WI38 (cell line): ENCODE measurements around the gene DNAJA3.

ENCODE experiments used
- H3K4me3 ChIP-seq: 2 replicates; pipeline ENCODE4 v1.5.1; 2011; ENCODE audit warnings: low read depth, mild to moderate bottlenecking, control low read depth, low read length
- CTCF ChIP-seq: IDR thresholded peaks from 2 replicates; pipeline ENCODE4 v1.5.1; 2012; ENCODE audit warnings: low read depth, mild to moderate bottlenecking, control low read depth, low read length

The DNAJA3 gene

GRCh38 chr16:4450931-4451519 is 25.4 kb downstream of the DNAJA3 start:
- no peak for TF ChIP-seq CTCF

GRCh38 chr16:4452674-4453073 is 27.0 kb downstream of the DNAJA3 start:
- TF ChIP-seq CTCF, result no peak
- H3K4me3 ChIP-seq, result no peak overlapping the region

More at GRCh38 chr16:4450931-4451519, 25.4 kb downstream of the DNAJA3 start:
- H3K4me3 ChIP-seq, result no peak overlapping the region

GRCh38 chr16:4454623-4455022 is 29.0 kb downstream of the DNAJA3 start:
- no peak for TF ChIP-seq CTCF
- H3K4me3 ChIP-seq, result no peak overlapping the region

GRCh38 chr16:4455081-4455480 is 29.4 kb downstream of the DNAJA3 start:
- H3K4me3 ChIP-seq, result no peak overlapping the region
- TF ChIP-seq CTCF, result no peak

DNA sequence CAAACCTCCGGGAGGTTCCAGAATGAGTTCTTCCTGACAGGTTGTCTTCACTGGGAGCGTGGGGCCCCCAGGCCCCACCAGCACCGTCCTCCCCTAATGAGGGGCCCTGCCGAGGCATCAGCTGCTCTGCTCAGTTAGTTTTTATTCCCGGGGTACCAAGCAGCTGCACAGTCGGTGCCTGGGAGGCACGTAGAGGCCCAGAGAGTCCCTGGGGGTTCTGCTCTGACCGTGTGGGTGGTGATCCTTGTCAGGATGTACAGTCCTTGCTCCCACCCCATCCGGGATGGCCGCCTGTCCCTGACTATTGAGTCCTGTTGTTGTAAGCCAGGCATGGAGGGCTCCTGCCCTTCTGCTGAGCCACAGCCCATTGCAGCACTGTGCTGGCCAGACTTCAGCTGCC is 30.3 kb downstream of the DNAJA3 start:
- no peak overlapping the region for H3K4me3 ChIP-seq
- TF ChIP-seq CTCF, result no peak

- no peak overlapping the region for H3K4me3 ChIP-seq
- TF ChIP-seq CTCF, result no peak
These were observed 35.2 kb downstream of the DNAJA3 start for GRCh38 chr16:4460936-4461249.

DNA sequence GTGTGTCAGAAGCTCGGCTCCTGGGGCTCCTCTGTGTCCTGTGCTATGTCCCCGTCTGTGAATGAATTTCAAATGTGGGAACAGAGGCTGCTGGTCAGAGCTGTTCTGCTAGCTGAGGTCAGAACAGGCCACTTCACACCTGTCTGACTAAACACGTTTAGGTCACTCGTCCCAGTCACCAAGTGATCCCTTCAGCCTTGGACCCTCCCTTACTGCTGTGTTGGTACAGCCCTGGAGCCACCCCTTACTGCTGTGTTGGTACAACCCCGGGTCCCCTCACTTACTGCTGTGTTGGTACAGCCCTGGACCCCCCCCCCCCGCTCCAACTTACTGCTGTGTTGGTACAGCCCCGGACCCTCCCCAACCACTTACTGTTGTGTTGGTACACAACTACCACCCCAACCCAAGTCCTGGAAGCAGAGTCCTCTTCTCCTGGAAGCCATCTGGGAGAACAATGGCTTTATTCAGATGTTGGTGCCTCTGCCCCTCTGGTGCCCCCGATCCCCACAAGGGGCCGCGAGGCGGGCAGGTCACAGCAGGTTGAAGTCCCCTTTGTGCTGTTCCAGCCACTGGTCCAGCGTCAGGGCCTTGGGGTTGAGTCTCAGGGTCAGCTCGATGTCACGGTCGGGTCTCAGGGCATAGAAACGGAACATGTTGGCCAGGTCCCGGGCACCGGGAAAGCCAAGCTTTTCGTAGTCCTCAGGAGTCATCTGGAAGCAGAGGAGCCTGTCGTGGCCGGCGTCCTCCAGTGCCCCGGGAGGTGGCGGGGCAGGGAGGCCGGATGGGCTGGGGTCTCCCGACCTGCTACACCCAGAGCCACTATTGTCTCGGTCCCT is 35.8 kb downstream of the DNAJA3 start:
- TF ChIP-seq CTCF, result no peak
- no peak overlapping the region for H3K4me3 ChIP-seq
